CD1c-positive myeloid dendritic cell (primary cell): ENCODE results near the gene PDZD7.
"Not testable (repeated sequence)": the region's sequence is repeated elsewhere in the genome, so short reads cannot be mapped to it uniquely, and the experiment has no call there.

Experiments
- DNase-seq: peaks from one replicate; pipeline ENCODE4 v3.0.0-alpha.2; 2016; ENCODE audit errors: extremely low spot score

Gene PDZD7

DNA sequence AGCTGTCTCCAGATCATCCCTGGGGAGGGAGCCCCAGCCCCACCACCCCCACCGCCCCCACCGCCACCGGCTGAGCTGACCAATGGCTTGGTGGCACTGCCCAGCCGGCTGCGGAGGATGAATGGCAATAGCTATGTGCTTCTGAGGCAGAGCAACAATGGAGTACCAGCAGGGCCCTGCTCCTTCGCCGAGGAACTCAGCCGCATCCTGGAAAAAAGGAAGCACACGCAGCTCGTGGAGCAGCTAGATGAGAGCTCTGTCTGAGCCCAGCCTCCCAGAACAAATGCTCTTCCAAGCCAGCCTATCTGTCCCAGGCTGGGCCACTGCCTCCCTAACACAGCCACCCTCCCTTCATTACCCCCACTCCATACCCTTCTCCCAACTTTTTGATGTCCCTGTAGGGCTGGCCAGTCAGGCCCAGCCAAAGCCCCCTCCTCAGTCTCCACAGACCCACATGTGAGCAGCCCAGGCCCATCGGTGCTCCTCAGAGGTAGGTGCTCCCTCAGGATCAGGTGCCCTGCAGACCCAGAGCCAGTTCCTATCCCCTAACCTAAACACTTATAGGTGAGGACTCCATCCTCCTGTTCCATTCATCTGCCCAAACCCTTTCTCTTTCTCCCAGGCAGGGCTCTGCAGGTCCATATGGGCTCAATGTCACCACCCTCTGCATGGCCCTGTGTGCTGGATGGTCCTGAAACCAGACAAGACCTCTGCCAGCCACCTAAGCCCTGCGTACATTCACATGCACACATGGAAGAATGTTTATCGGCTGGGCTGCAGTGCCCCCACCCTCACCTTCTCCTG, 46.9 kb downstream of the PDZD7 start:
- DNase-seq: no peak

DNA sequence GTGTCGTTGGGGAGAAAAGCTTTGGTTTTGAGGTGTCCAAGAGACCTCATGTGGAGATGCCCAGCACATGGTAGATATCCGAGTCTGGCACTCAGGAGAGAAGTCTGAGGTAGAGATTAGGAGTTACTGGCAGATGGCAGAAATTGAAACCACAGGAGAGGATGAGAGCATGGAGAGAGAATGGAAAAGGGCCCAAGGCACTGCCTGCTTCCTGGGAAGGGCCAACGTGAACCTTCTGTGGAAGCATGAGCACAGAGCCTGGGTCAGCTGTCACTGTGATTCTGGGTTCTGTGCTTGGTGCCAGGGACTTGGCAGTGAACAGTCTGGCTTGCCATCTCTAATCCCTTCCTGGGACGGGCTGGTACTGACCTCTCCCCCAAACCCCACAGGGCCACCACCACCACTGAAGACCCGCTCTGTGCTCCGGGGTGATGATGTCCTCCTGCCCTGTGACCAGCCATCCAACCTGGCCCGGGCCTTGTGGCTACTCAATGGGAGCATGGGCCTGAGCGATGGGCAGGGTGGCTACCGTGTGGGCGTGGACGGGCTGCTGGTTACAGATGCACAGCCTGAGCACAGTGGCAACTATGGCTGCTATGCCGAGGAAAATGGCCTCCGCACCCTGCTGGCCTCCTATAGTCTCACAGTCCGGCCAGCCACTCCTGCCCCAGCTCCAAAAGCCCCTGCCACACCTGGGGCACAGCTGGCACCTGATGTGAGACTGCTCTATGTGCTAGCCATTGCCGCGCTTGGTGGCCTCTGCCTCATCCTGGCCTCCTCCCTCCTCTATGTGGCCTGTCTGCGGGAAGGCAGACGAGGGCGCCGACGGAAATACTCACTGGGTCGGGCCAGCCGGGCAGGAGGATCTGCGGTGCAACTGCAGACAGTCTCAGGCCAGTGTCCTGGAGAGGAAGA, 47.8 kb downstream of the PDZD7 start:
- DNase-seq: no peak

DNA sequence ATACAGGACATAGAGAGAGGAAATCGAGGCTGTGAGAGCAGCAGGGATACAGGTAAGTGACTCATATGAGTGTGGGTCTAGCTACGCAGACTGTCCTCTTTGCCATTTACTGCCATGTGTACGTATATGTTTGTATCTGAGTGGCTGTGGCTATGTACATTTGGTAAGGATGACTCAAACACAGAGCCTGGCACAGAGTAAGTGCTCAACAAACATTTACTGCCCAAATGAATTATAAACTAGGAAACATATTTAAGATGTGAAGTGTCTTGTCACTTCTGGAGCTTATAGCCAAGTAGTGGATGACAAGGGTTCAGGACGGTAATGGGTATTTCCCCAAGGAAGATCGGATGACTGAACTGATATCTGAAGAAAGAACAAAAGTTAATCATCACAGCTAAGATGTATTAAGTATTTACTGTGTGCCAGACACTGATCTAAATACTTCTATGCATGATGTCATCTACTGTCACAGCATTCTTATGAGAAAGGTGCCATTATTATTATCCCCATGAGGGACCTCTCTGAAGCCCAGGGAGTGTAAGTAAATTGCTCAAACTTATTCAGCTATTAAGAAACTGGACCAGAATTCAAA, 49.7 kb downstream of the PDZD7 start:
- no peak for DNase-seq

DNA sequence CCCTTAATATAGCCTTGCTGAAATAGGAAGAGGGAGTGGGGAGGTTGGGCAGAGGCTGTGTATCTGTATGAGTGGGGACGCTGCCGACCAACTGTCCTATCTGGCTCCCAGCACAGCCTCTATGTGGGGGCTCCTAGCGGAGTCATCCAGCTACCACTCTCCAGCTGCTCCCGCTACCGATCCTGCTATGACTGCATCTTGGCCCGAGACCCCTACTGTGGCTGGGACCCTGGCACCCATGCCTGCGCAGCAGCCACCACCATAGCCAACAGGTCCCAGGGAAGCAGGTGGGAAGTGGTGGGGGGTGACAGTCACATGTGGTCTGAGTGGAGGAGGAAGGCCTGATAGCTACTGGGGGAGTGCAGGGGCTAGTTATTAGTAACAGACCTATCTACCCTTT, 50.2 kb downstream of the PDZD7 start:
- DNase-seq: no peak

DNA sequence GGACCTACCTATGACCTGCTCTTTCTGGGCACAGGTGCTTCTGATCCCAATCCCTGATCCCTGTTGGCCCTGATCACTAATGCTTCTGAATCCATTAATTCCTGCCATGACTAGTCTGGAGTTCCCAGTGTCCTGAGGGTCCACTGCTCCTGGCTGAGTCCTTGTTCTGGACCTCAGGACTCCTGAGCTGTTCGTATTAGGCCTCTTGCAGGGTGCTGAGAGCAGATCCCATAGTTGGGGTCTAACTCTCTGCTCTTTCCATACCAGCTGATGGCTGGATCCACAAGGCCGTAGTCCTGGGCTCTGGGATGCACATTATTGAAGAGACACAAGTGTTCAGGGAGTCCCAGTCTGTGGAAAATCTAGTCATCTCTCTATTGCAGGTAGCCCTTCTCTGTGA, 50.6 kb downstream of the PDZD7 start:
- DNase-seq: no peak

DNA sequence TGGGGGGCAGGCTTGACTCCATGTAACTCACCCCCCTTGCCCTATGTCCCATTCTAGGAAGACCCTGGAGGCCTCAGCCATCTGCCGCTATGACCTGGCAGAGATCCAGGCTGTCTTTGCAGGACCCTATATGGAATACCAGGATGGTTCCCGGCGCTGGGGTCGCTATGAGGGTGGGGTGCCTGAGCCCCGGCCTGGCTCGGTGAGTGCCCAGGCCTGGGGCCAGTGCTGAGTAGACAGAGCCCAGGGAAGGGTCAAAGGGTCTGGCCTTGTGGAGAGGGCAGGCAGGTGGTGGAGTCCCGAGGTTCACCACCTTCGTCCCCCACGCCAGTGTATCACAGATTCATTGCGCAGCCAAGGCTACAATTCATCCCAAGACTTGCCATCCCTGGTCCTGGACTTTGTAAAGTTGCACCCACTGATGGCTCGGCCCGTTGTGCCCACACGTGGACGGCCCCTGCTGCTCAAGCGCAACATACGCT, 51.1 kb downstream of the PDZD7 start:
- DNase-seq: no peak

DNA sequence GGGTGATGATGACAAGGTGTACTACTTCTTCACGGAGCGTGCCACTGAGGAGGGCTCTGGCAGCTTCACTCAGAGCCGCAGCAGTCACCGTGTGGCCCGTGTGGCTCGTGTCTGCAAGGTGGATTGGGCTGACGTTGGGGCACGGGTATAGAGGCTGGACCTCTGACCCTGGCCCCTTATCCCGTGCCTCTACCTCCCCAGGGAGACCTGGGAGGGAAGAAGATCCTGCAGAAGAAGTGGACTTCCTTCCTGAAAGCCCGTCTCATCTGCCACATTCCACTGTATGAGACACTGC, 52.1 kb downstream of the PDZD7 start:
- DNase-seq: no peak

DNA sequence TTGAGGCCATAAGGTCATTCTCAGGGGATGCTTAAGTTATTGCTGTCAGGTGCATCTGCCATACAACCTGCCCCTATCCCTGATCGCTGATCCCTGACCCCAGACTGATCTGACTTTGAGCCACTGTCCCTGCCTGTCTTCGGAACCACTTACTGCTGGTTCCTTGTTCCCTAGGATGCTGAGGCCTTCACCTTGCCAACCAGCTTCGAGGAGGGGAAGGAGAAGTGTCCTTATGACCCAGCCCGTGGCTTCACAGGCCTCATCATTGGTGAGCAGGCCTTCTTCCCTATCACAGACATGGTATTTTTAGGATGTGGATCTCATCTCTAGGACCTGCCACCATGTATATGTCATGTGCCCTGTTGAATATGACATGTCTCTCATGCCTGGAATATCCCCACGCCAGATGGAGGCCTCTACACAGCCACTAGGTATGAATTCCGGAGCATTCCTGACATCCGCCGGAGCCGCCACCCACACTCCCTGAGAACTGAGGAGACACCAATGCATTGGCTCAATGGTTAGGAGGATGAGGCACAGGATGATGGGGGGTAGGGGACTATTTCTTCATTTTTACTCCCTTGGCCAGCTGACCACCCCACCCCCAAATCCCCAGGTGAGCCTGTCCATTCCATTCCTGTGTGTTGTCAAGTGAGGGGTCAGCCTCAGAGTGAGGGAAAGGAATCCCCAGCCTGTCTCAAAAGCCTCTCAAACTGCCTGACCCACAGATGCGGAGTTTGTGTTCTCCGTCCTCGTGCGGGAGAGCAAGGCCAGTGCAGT, 52.6 kb downstream of the PDZD7 start:
- no peak for DNase-seq

DNA sequence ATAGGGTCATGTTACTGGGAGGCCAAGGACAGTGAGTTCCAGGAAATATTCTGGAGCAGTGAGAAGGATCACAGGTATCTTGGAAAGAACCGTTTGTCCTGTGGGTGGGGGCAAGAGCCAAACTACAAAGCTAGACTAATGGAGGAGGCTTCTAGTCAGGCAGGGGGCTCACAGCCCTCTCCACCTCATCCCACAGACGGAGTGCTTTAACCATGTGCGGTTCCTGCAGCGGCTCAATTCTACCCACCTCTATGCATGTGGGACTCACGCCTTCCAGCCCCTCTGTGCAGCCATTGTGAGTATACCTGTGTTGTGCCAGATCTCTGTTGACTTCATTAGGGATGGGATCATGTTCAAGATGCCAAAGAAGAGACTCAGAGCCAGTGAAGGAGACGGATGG, 53.5 kb downstream of the PDZD7 start:
- DNase-seq: no peak

DNA sequence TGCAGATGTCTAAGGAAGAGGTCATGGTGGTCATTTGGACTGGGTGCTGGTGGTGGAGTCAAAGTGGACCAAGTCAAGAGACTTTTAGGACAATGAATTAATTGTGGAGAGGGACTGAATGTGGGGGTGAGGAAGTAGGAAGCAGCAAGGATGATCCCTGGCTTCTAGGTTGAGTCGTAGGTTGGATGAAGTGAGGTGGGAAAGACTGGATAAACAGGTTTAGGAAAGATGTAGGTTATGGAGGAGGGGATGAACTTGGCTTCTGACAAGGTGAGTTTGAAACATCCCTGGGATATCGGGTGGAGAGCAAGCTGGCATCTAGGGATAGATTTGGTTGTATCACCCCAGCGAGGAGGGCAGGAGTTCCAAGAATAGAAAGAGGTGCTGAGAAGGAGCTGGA, 54.0 kb downstream of the PDZD7 start:
- DNase-seq: no peak

DNA sequence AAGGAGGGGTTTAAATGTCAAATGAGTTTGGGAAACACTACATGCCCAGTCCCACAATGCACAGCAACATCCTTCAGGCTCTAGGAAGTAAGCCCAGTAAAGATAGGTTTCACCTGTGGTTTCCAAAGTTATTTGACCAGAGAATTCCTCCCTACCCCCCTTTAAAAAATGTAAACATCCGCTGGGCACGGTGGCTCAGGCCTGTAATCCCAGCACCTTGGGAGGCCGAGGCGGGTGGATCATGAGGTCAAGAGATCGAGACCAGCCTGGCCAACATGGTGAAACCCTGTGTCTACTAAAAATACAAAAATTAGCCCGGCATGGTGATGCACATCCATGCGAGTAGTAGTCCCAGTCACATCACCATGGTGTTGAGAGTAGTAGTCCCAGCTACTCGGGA, 55.5 kb downstream of the PDZD7 start:
- DNase-seq: not testable (repeated sequence)

DNA sequence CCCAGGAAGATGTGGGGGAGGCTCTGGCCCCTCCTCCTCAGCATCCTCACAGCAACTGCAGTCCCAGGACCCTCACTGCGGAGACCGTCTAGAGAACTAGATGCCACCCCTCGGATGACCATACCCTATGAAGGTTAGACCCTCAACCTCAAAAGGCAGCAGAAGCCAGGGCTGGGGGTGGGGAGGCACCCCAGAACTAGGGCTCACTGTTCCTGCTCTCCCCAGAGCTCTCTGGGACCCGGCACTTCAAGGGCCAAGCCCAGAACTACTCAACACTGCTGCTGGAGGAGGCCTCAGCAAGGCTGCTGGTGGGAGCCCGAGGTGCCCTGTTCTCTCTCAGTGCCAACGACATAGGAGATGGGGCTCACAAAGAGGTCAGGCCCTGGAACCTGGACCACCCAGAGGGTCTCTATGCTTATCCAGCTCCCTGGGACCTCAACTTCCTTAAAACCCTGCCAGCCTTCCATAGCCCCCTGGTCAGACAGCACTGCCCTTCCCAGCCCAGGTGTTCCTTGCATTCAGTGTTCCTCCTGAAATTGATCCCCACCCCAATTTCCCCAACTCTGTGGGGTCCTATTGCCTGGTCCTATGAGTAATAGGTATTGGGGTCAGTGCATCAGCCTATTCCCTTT, 57.9 kb downstream of the PDZD7 start:
- no peak for DNase-seq

DNA sequence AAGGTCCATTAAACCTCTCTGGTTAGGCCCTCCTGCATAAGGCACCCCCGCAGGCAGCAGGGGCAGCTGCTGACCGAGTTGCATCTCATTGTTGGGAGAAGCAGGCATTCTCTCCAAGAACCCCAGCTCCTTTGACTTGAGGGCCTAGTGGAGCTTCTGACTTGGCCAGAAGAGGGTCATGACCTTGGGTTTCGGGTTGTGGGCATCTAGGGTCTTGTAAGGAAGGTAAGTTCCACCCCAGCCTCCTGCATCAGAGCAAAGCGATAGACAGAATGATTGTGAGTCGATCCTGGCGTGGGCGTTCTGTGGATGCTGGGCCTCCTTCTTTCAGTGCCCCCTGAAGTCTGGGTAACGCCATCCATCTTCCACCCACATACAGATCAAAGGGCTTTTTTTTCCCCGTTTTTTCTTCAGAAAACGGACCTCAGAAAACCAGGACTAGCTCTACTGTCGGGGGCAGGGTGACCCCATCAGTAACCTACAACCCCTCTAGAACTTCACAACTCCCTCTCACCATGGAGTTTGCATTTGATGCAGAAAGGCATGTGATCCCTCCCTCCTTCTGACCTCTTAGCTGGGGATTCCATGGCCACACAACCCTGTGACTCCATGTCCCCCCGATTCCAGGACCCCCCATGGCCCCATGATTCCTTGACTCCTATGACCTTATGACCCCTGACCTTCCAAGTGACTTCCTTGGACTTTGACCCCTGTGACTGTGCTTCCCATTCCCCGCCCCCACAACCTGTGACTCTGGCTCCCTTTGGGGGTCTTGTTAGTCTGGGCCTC, 58.6 kb downstream of the PDZD7 start:
- DNase-seq: no peak

DNA sequence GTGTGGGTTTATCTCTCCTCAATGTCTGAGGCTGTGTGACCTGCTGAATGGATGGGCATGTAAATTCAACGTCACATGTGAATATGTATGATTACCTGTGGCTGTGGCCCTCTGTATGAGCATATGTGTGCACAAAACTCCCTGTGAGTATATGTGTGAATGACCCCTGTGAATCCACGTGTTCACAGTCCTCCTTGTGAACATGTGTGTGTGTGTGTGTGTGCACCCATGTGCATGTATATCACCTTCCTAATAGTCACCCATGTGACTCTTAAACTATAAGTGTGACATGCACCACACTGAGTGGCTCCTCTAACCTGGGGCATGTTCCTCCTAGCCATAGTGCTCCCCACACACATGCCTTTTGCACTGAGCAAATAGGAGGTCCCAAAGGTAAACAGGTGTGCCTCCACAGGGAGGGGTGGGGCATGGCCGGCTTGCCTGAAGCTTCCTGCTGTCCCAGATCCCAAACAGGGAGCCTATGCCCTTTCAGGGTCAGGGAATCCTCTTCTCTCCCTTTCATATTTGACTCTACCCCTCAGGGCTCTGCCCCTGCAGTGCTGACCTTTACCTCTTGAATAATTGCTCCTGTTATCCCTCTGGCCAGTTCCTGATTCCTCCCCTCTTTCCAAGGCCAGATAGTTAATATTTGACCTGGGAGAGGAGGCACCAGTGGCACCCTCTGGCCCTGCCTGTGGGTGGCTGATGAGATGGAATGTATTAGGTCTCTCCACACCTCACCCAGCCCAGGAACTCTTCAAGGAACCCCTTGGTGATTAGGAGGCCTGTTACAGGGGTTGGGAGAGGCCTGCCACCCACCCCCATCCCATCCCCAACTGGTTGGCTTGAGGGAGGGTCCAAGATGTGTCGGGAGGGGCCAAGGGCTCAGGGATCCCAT, 59.8 kb downstream of the PDZD7 start:
- DNase-seq: no peak

DNA sequence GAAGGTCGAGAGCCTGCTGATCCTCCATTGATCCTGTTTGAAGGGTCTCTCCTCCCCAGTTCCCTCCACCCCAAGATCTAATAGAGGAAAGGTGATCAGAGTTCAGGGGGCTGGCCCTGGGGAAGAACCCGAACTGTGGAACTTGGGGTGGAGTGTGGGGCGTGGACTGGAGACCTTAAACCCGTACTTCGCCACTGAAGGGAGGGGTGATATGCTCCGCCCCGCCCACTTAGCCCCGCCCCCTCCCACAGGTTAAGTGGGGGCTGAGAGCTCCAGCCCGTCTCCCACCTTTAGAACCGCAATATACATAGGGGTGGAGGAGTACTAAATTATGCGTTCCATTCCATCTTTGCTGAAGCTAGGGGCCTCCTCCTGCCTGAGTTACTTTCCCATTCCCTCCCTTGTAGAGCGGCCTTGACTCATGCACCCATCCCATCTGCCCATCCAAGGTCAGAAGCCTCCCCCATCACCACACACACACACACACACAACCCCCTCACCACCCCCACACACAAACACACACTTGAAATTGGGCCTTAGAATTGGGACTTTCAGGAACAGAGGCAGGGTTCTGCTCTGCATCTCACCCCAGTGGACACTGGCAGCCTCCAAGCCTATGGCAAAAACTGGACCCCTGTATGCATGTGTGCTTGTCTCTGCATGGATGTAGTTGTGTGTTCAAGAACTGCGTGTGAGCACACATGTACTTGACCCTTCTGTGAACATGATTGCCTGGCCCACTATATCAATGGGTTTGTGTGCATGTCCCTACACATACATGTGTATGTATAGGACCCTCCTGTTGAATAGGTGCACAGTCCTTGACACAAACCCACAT, 60.6 kb downstream of the PDZD7 start:
- DNase-seq: no peak

DNA sequence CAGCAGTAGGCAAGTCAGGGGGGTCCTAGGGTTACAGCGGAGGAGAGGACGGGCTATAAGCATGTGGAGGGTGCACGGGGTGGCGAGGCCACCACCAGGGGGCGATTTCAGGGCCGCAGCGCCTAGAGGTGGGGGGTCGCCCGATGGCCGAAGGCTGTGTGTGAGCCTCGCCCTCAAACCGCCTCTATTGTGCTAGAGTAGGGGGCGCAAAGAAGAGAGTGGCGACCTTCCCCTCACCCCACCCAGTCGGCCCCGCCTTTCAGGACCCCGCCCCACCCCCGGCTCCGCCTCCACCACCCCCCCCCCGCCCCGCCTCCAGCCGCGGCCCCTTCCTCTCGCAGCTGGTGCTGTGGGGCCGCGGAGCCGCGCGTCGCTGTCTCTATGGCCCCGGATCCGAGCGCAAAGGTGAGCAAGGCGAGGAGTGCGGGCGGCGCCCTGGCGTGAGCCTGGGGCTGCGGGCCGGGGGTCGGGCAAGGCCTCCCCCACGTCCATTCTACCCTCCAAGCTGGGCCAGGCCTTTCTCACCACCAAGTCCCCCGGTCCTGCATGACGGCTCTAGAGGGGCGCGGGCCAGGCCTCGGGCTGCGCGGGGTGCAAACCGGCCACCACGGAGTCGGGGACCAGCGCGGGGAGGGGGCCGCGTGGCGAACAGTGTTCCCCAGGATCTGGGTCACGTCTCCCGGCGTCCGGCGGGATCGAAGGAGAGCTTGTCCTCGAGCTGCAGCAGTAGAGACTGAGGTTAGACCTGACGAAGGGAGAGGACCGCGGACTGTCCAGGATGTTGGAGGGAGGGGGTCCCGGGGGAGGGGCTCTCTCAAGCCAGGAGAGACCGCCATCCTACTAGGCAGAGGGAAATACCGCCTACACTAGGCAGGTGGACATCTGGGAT, 61.5 kb downstream of the PDZD7 start, which contains the start of gene SEMA4G:
SEMA4G (plus strand) TSS at position 318 of the 889 bp plus-strand sequence. CDS start 3,409 bp downstream, outside the sequence.
- DNase-seq: no peak

DNA sequence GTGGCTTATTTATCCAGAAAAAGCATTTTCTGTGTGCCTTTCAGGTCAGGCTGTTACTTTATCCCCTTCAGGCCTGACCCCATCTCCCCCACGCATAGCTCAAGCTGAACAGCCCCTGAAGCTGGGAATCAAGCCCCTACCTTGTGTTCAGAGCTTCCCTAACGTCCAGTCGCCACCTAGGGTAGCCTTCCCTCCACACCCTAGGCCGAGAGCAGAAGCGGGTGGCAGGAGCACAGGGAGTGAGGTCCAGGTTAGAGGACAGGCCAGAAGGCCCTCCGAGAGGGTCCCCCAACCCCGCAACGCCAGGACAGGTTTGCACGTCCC, 62.1 kb downstream of the PDZD7 start:
- no peak for DNase-seq
